ENCODE measurements around the gene SEMA3D. TPM values are rescaled to one million over a fixed set of nuclear protein-coding genes. Genes with fewer than 3 reads are reported as not detected.

SEMA3D gene
- total RNA-seq, 1 donor from 2014 or later, result 9.1 TPM

DNA sequence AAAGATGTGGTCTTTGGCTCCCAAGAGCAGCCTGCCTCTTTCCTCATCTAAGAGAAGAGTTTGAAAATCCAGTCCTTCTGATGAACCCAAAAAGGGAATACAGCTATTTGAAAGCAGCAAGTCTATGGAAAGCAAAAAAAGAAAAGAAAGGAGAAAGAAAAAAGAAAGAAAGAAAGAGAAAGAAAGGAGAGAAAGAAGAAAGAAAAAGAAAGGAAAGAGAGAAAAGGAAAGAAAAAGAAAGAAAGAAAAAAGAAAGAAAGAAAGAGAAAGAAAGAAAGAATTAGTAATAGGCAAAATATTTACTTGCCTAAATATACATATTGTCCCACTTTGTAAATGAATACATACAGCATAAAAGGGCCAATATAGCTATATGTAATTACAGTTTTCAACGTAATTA lies 89.0 kb downstream of the SEMA3D start:
- Histone ChIP-seq H3K9me3 (ENCODE audit: insufficient read depth, low read depth, low read length) (no peaks in the 10 kb centered on the region), H2AFZ (ENCODE audit: low read depth, low read length) (no peak overlapping the region), H4K20me1 (ENCODE audit: insufficient read depth, low read length) (no peaks in the 10 kb centered on the region), H3K4me1 (ENCODE audit: insufficient read depth, low read length) (peaks cover 11% of the 10 kb centered on the region), H3K79me2 (ENCODE audit: insufficient read depth, low read length) (no peaks in the 10 kb centered on the region), H3K4me2 (ENCODE audit: low read length) (no peak overlapping the region), H3K27ac (ENCODE audit: low read depth, low read length) (no peak overlapping the region), H3K36me3 (ENCODE audit: insufficient read depth, low read length) (no peaks in the 10 kb centered on the region), H3K27me3 (ENCODE audit: insufficient read depth, low read length) (no peaks in the 10 kb centered on the region), H3K9ac (ENCODE audit: low read length) (no peak overlapping the region), H3K4me3 (ENCODE audit: insufficient read depth, low read depth, low read length) (no peak overlapping the region)
- DNase-seq (ENCODE audit: low read depth), result no peak
- no peaks in the 10 kb centered on the region for H3K36me3 Mint-ChIP-seq (ENCODE audit: low read depth, unreplicated experiment)
- no peak for TF ChIP-seq CTCF (IDR thresholded peaks at IDR 0.05; ENCODE audit: insufficient read depth, low read depth, low read length)
- no peak for TF ChIP-seq EZH2 (IDR thresholded peaks at IDR 0.05; ENCODE audit: insufficient read depth, low read length)
- H3K9me3 Mint-ChIP-seq (ENCODE audit: unreplicated experiment), result no peaks in the 10 kb centered on the region
- H3K4me3 Mint-ChIP-seq (ENCODE audit: unreplicated experiment), result no peak overlapping the region
- no peaks in the 10 kb centered on the region for H3K4me1 Mint-ChIP-seq (ENCODE audit: low read depth, unreplicated experiment)
- no peak for FAIRE-seq
- no peaks in the 10 kb centered on the region for H3K27me3 Mint-ChIP-seq (ENCODE audit: low read depth, unreplicated experiment)
- H3K27ac Mint-ChIP-seq (ENCODE audit: unreplicated experiment), result no peak overlapping the region

GRCh38 chr7:85095806-85096205 lies 91.0 kb downstream of the SEMA3D start:
- Histone ChIP-seq H3K4me1 (ENCODE audit: insufficient read depth, low read length) (peaks cover 2% of the 10 kb centered on the region), H3K9ac (ENCODE audit: low read length) (no peak overlapping the region), H3K4me3 (ENCODE audit: insufficient read depth, low read depth, low read length) (no peak overlapping the region), H3K79me2 (ENCODE audit: insufficient read depth, low read length) (no peaks in the 10 kb centered on the region), H3K27me3 (ENCODE audit: insufficient read depth, low read length) (no peaks in the 10 kb centered on the region), H4K20me1 (ENCODE audit: insufficient read depth, low read length) (no peaks in the 10 kb centered on the region), H2AFZ (ENCODE audit: low read depth, low read length) (no peak overlapping the region), H3K4me2 (ENCODE audit: low read length) (no peak overlapping the region), H3K9me3 (ENCODE audit: insufficient read depth, low read depth, low read length) (no peaks in the 10 kb centered on the region), H3K36me3 (ENCODE audit: insufficient read depth, low read length) (no peaks in the 10 kb centered on the region), H3K27ac (ENCODE audit: low read depth, low read length) (no peak overlapping the region)
- FAIRE-seq, result no peak
- Mint-ChIP-seq H3K36me3 (ENCODE audit: low read depth, unreplicated experiment) (no peaks in the 10 kb centered on the region), H3K27ac (ENCODE audit: unreplicated experiment) (no peak overlapping the region), H3K27me3 (ENCODE audit: low read depth, unreplicated experiment) (no peaks in the 10 kb centered on the region), H3K4me1 (ENCODE audit: low read depth, unreplicated experiment) (no peaks in the 10 kb centered on the region), H3K4me3 (ENCODE audit: unreplicated experiment) (no peak overlapping the region), H3K9me3 (ENCODE audit: unreplicated experiment) (no peaks in the 10 kb centered on the region)
- TF ChIP-seq CTCF (IDR thresholded peaks at IDR 0.05; ENCODE audit: insufficient read depth, low read depth, low read length) (no peak), EZH2 (IDR thresholded peaks at IDR 0.05; ENCODE audit: insufficient read depth, low read length) (no peak)
- no peak for DNase-seq (ENCODE audit: low read depth)

GRCh38 chr7:85095366-85095765 lies 91.5 kb downstream of the SEMA3D start:
- Histone ChIP-seq H4K20me1 (ENCODE audit: insufficient read depth, low read length) (no peaks in the 10 kb centered on the region), H3K4me2 (ENCODE audit: low read length) (no peak overlapping the region), H3K9ac (ENCODE audit: low read length) (no peak overlapping the region), H2AFZ (ENCODE audit: low read depth, low read length) (no peak overlapping the region), H3K4me3 (ENCODE audit: insufficient read depth, low read depth, low read length) (no peak overlapping the region), H3K27me3 (ENCODE audit: insufficient read depth, low read length) (no peaks in the 10 kb centered on the region), H3K36me3 (ENCODE audit: insufficient read depth, low read length) (no peaks in the 10 kb centered on the region), H3K4me1 (ENCODE audit: insufficient read depth, low read length) (peaks cover 2% of the 10 kb centered on the region), H3K79me2 (ENCODE audit: insufficient read depth, low read length) (no peaks in the 10 kb centered on the region), H3K9me3 (ENCODE audit: insufficient read depth, low read depth, low read length) (no peaks in the 10 kb centered on the region), H3K27ac (ENCODE audit: low read depth, low read length) (no peak overlapping the region)
- Mint-ChIP-seq H3K9me3 (ENCODE audit: unreplicated experiment) (no peaks in the 10 kb centered on the region), H3K27ac (ENCODE audit: unreplicated experiment) (no peak overlapping the region), H3K36me3 (ENCODE audit: low read depth, unreplicated experiment) (no peaks in the 10 kb centered on the region), H3K4me1 (ENCODE audit: low read depth, unreplicated experiment) (no peaks in the 10 kb centered on the region), H3K4me3 (ENCODE audit: unreplicated experiment) (no peak overlapping the region), H3K27me3 (ENCODE audit: low read depth, unreplicated experiment) (no peaks in the 10 kb centered on the region)
- no peak for TF ChIP-seq CTCF (IDR thresholded peaks at IDR 0.05; ENCODE audit: insufficient read depth, low read depth, low read length)
- no peak for TF ChIP-seq EZH2 (IDR thresholded peaks at IDR 0.05; ENCODE audit: insufficient read depth, low read length)
- DNase-seq (ENCODE audit: low read depth) (no peak), FAIRE-seq (no peak)
